Measurements from ENCODE around the gene IGSF6. TPM values are rescaled to one million over a fixed set of nuclear protein-coding genes. Genes with fewer than 3 reads are reported as not detected.
A peak's percentile ranks its signal among the peaks of the same experiment; 100 is the strongest.

IGSF6 gene
- total RNA-seq, 1 experiment from 2014 or later = 0.56 TPM

DNA sequence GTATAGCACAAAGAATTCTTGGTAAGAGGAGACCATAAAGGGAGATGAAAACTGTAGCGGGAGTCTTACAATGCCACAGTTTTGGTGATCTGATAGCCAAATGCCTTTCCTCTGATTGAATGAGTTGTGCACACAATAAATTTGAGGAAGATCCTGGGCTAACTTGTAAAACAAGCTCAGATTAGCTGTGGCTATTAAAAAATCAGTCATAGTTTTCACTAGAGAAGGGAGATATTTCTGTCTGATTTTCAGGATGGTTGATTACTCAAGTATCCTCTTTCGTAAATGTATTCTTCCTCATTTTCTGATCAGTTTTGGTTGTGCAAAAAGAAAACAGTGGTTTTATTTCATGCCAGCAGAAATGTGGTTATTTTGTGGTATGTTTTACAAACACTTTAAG, 62.1 kb downstream of the IGSF6 start:
- 0 out of 2 replicates have a peak overlapping the region, but pooled peaks have one; percentile 20 for H3K9ac ChIP-seq (ENCODE audit: low read length)
- H4K20me1 ChIP-seq (ENCODE audit: insufficient read depth, low read depth, low read length) = no peaks in the 10 kb centered on the region
- no peaks in the 10 kb centered on the region for H3K36me3 ChIP-seq (ENCODE audit: insufficient read depth, low read length)
- no peak for DNase-seq
- H3K4me1 ChIP-seq (ENCODE audit: low read length) = peaks cover 16% of the 10 kb centered on the region
- H3K9me3 ChIP-seq (ENCODE audit: low read length) = no peaks in the 10 kb centered on the region
- H3K27me3 ChIP-seq (ENCODE audit: low read length) = no peaks in the 10 kb centered on the region
- no peaks in the 10 kb centered on the region for H3K9me2 ChIP-seq (replicated peaks; ENCODE audit: insufficient read depth, low read length)
- no peak overlapping the region for H3K27ac ChIP-seq (ENCODE audit: low read length)
- H3K4me2 ChIP-seq (ENCODE audit: low read depth, low read length, poor library complexity, severe bottlenecking) = peak overlapping the region; percentile 59
- peak overlapping the region; percentile 30; the same call in 1 of the 2 replicates for H3K4me3 ChIP-seq (ENCODE audit: low read length)
- no peaks in the 10 kb centered on the region for H3K79me2 ChIP-seq (ENCODE audit: low read length)
- peak overlapping the region; percentile 54; the same call in 1 of the 2 replicates for H2AFZ ChIP-seq (ENCODE audit: low read length)

DNA sequence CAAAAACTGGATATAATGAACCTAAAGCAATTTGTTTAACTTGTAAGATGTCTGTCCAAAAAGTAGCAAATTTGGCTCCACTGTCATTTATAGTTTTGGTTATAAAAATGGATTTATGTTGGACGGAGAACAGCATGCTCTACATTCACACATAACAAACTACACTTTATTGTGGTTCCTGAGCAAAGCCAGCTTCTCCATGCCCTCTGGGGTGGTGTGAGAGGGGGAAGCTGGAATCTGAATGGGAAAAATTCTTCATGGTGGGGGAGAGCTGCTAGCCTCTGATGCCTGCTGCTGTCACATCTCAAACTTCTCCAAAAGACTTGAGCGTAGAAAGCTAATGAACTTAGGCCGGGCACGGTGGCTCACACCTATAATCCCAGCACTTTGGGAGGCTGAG, 62.9 kb downstream of the IGSF6 start:
- Histone ChIP-seq H3K9ac (ENCODE audit: low read length) (no peak overlapping the region), H4K20me1 (ENCODE audit: insufficient read depth, low read depth, low read length) (no peaks in the 10 kb centered on the region), H3K4me1 (ENCODE audit: low read length) (peaks cover 14% of the 10 kb centered on the region), H2AFZ (ENCODE audit: low read length) (no peak overlapping the region), H3K79me2 (ENCODE audit: low read length) (no peaks in the 10 kb centered on the region), H3K27me3 (ENCODE audit: low read length) (no peaks in the 10 kb centered on the region), H3K4me2 (ENCODE audit: low read depth, low read length, poor library complexity, severe bottlenecking) (no peak overlapping the region), H3K36me3 (ENCODE audit: insufficient read depth, low read length) (no peaks in the 10 kb centered on the region), H3K9me3 (ENCODE audit: low read length) (no peaks in the 10 kb centered on the region), H3K27ac (ENCODE audit: low read length) (no peak overlapping the region), H3K4me3 (ENCODE audit: low read length) (no peak overlapping the region), H3K9me2 (replicated peaks; ENCODE audit: insufficient read depth, low read length) (no peaks in the 10 kb centered on the region)
- DNase-seq = no peak

Small RNAs within 50 kb of the gene (small RNA-seq; reads per million reads assigned to genes)
- gene RNU6-1005P (0.12 reads per million), gene RNU6-196P (not detected)

Other genes starting within 250 kb of the IGSF6 start
- 82.6 and 90.6 TPM in 2 replicates for gene METTL9, start 53.0 kb downstream of the IGSF6 start, total RNA-seq (2014; rRNA removed; shearing (Covaris generic); ENCODE audit: low replicate concordance)
- gene OTOA, start 11.4 kb upstream of the IGSF6 start, total RNA-seq (2014; rRNA removed; shearing (Covaris generic); ENCODE audit: low replicate concordance) = 0.07 TPM in 1 of 2 replicates, not detected in the other
- gene NPIPB4, start 205.1 kb upstream of the IGSF6 start, total RNA-seq (2014; rRNA removed; shearing (Covaris generic); ENCODE audit: low replicate concordance) = 51.0 and 52.5 TPM in 2 replicates